Thyroid gland (tissue), 4 donors: Measurements from ENCODE around the gene TMEM198.

Source experiments
- POLR2A ChIP-seq, 2 donors: fragments of 450-650 bp; IDR thresholded peaks; one replicate each; pipeline ENCODE4 v1.6.1; 2017; ENCODE audit warnings: antibody characterized with exemption in 2 of 2, mild to moderate bottlenecking in 2 of 2, moderate library complexity in 1 of 2
- TF ChIP-seq, protein P1 (sequence below), 6 experiments: fragments of 200-600 bp in 3 of 6; fragments of 450-650 bp in 3 of 6; sonication (generic) in 3 of 6; IDR thresholded peaks; one replicate each; pipeline ENCODE4 v1.5.1; 2016 to 2019; ENCODE audit warnings: antibody characterized with exemption in 6 of 6, mild to moderate bottlenecking in 2 of 6, inconsistent platforms in 1 of 6, moderate library complexity in 1 of 6

DNA sequence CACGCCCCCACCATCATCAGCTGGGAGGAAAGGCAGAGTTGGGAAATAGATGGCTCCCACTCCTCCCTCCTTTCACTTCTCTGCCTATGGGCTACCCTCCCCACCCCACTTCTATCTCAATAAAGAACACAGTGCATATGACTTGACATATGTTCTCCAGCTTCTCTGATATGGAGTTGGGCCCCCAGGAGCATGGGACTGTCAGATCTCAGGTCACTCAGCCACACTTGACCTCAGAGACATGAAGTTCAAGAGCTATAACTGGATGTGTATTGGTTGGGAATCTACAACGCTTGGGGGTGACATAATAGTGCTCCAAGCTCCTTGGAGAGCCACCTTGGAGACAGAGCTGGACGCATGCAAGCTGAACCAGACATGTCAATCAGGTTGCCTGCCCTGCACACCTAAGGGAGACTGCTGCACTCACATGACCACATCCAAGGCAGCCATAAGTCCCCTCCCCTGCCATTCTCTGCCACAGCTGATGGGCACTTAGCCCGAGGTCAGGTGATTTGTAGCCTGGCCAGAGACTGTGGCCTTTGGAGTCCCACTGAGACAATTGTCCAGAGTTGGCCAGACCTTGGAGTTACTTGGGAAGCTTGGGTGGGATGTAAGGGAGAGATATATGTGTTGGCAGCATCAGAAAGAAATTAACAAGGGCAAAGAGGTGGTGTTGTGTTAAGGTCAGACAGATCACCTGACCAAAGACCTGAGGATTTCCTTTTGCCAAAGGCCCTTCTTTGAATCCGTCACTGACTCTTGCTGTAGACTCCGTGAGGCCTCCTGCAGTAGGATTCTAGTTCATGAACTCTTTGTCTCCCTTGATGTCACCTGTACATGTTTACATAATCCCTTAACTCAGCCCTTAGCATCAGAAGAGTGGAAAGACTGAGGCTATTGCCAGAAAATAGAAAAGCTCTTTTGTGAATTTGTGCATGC, 32.0 kb downstream of the TMEM198 start:
- TF ChIP-seq, protein P1, sequence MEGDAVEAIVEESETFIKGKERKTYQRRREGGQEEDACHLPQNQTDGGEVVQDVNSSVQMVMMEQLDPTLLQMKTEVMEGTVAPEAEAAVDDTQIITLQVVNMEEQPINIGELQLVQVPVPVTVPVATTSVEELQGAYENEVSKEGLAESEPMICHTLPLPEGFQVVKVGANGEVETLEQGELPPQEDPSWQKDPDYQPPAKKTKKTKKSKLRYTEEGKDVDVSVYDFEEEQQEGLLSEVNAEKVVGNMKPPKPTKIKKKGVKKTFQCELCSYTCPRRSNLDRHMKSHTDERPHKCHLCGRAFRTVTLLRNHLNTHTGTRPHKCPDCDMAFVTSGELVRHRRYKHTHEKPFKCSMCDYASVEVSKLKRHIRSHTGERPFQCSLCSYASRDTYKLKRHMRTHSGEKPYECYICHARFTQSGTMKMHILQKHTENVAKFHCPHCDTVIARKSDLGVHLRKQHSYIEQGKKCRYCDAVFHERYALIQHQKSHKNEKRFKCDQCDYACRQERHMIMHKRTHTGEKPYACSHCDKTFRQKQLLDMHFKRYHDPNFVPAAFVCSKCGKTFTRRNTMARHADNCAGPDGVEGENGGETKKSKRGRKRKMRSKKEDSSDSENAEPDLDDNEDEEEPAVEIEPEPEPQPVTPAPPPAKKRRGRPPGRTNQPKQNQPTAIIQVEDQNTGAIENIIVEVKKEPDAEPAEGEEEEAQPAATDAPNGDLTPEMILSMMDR (IDR thresholded peaks at IDR 0.05): no peak
- no peak for TF ChIP-seq POLR2A (IDR thresholded peaks at IDR 0.05)
